C4-2B (cell line): ENCODE data around the gene OTOGL.
"Not testable (repeated sequence)": the region's sequence is repeated elsewhere in the genome, so short reads cannot be mapped to it uniquely, and the experiment has no call there.

Source experiments
- H3K27ac ChIP-seq: fragments of 450-650 bp; 2 replicates; pipeline ENCODE4 v1.5.1; 2017
- CTCF ChIP-seq: fragments of 450-650 bp; conservative IDR thresholded peaks from 2 replicates; pipeline ENCODE4 v1.5.1; 2017; ENCODE audit warnings: mild to moderate bottlenecking
- ZFX ChIP-seq: fragments of 450-650 bp; IDR thresholded peaks from 2 replicates; pipeline ENCODE4 v1.6.1; 2017

Gene OTOGL

GRCh38 chr12:80129895-80130530 lies 30.7 kb downstream of the OTOGL start:
- no peak for TF ChIP-seq ZFX
- no peak for TF ChIP-seq CTCF
- no peak overlapping the region for H3K27ac ChIP-seq

- no peak for TF ChIP-seq CTCF
- no peak for TF ChIP-seq ZFX
- no peak overlapping the region for H3K27ac ChIP-seq
These were observed 36.3 kb downstream of the OTOGL start for GRCh38 chr12:80135624-80136023.

- H3K27ac ChIP-seq = no peak overlapping the region
- TF ChIP-seq CTCF = no peak
These were observed 40.7 kb downstream of the OTOGL start for GRCh38 chr12:80140005-80140404.

- no peak overlapping the region for H3K27ac ChIP-seq
- TF ChIP-seq CTCF = no peak
- TF ChIP-seq ZFX = no peak
These were observed 43.3 kb downstream of the OTOGL start for GRCh38 chr12:80142640-80143039.

- TF ChIP-seq CTCF = no peak
- no peak for TF ChIP-seq ZFX
- H3K27ac ChIP-seq = no peak overlapping the region
These were observed 44.2 kb downstream of the OTOGL start for GRCh38 chr12:80143537-80143936.

- H3K27ac ChIP-seq = not testable (repeated sequence)
These were observed 50.4 kb downstream of the OTOGL start for GRCh38 chr12:80149547-80150313.

GRCh38 chr12:80151131-80151530 lies 51.8 kb downstream of the OTOGL start:
- no peak for TF ChIP-seq ZFX
- TF ChIP-seq CTCF = no peak
- no peak overlapping the region for H3K27ac ChIP-seq

- H3K27ac ChIP-seq = no peak overlapping the region
- TF ChIP-seq CTCF = no peak
These were observed 54.9 kb downstream of the OTOGL start for GRCh38 chr12:80154261-80154660.
